ENCODE measurements around the gene PPARA. TPM values are rescaled to one million over a fixed set of nuclear protein-coding genes. Genes with fewer than 3 reads are reported as not detected.

Gene PPARA
- total and polyA plus RNA-seq, 2 of the 4 experiments (the other 2 are of a cell fraction), result 3.1 to 7.0 TPM

DNA sequence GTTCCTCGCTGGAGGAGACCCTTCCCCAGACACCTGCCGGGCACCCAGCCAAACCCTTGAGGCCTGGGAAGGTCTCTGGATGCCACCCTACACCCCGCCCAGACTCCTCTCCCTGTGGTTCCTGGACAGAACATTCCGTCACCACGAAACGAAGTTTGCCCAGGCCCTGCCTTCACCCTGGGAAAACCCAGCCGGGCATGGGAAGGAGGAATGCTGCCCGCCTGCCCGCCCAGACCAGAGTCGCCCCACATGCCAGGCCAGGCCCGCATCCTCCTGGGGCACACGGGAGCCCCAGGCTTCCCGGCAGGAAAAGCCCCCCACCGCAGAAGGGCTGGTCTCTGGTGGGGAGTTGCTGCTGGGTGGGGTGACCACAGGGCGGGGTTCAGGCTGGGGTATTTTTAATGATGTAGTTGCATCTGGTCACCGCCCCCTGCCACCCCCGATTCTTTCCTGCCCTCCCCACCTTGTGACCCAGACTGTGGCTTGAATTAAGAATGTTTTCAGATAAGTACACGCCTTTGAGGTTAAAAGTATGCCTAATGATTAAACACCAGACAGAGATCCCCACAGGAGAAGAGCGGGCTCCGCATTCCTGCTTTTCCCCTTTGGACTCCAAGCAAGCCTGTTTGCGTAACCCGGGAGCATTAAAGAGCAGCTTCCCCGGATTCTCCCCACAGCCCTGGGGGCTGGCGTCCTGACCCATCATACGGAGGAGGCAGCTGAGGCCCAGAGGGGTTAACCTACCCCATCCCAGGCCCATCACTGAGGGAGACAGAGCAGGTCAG lies 44.6 kb upstream of the PPARA start:
- H3K4me3 ChIP-seq (ENCODE audit: insufficient read depth, low read depth, low read length), result no peak overlapping the region
- H2AFZ ChIP-seq (replicated peaks; ENCODE audit: low read length, poor library complexity), result peak overlapping the region; percentile 63
- H4K91ac ChIP-seq (ENCODE audit: insufficient read depth, low read depth, low read length), result peak overlapping the region; percentile 38; the same call in 1 of the 2 replicates
- H3K4me1 ChIP-seq (ENCODE audit: control insufficient read depth, insufficient read depth, low read length), result peaks cover 40% of the 10 kb centered on the region
- DNase-seq, result peak; percentile 59
- no peak overlapping the region for H3K56ac ChIP-seq (ENCODE audit: extremely low read depth, insufficient read depth, low read length)
- peak overlapping the region; percentile 15; the same call in 1 of the 2 replicates for H3K4ac ChIP-seq (ENCODE audit: low read depth, low read length)
- no peak overlapping the region for H3K4me2 ChIP-seq (ENCODE audit: low read depth, low read length)
- no peak overlapping the region for H2BK20ac ChIP-seq (ENCODE audit: low read depth, low read length)
- no peaks in the 10 kb centered on the region for H3K27me3 ChIP-seq (ENCODE audit: control insufficient read depth, insufficient read depth, low read length)
- peak overlapping the region; percentile 83 for H2AK9ac ChIP-seq (replicated peaks; ENCODE audit: low read depth, low read length, poor library complexity)
- ChIA-PET CTCF (no interaction called here), POLR2A (ENCODE audit: unreplicated experiment) (no interaction called here)
- BruUV-seq (replicated peaks), result no TSS peak
- H2AK5ac ChIP-seq (ENCODE audit: low read depth, low read length), result peak overlapping the region; percentile 46; the same call in 1 of the 2 replicates
- no peaks in the 10 kb centered on the region for H3K9me3 ChIP-seq (ENCODE audit: control insufficient read depth, insufficient read depth, low read length)
- H3K18ac ChIP-seq (ENCODE audit: low read depth, low read length), result no peak overlapping the region
- peaks cover 50% of the 10 kb centered on the region for H4K20me1 ChIP-seq (ENCODE audit: insufficient read depth, low read length)
- H3K79me1 ChIP-seq (ENCODE audit: low read depth in 1 of 2, low read length in 2 of 2), result peaks cover 31 to 84% of the 10 kb centered on the region in 2 experiments
- intact Hi-C loops (cut with micrococcal nuclease) (no loop called here), dilution Hi-C loops (cut with HindIII; ENCODE audit: low sequenced_read_pairs, unreplicated experiment) (no loop called here), in situ Hi-C loops (cut with MboI; ENCODE audit: low sequenced_read_pairs) (no loop called here)
- no peak overlapping the region for H3K9ac ChIP-seq (ENCODE audit: low read depth, low read length)
- H4K5ac ChIP-seq (ENCODE audit: low read depth, low read length), result no peak overlapping the region
- 70% methylated on average over 2 of the region's 25 CpGs; no CpG with 5 or more reads in 1 of the 2 experiments for WGBS, 2 experiments (ENCODE audit: extremely low coverage in 2 of 2, insufficient read length in 1 of 2)
- peaks cover 68% of the 10 kb centered on the region for H3K36me3 ChIP-seq (ENCODE audit: control insufficient read depth, insufficient read depth, low read length)
- no peak overlapping the region for H2BK15ac ChIP-seq (ENCODE audit: low read depth, low read length)
- peak overlapping the region; percentile 47 for H3K27ac ChIP-seq (ENCODE audit: insufficient read depth, low read length)
- no peak overlapping the region for H3K23ac ChIP-seq (ENCODE audit: low read depth, low read length)
- ATAC-seq (ENCODE audit: low read depth), result peak; percentile 63
- H3K9me1 ChIP-seq (ENCODE audit: insufficient read depth, low read length), result peaks cover 5% of the 10 kb centered on the region; the same call in 1 of the 2 replicates
- H4K8ac ChIP-seq (ENCODE audit: low read depth in 2 of 2, low read length in 2 of 2), result 0 out of 4 replicates have a peak overlapping the region, but pooled peaks of 1 of the 2 experiments have one; percentile 3
- H2BK120ac ChIP-seq (ENCODE audit: low read depth, low read length), result no peak overlapping the region
- peak; percentile 80 for TF ChIP-seq CEBPB (IDR thresholded peaks at IDR 0.05; ENCODE audit: low read depth, low read length)
- no peak for TF ChIP-seq CTCF (conservative IDR thresholded peaks at IDR 0.05; ENCODE audit: low read depth, low read length)
- no peak for TF ChIP-seq RFX5 (IDR thresholded peaks at IDR 0.05; ENCODE audit: low read depth, low read length)
- no peak for TF ChIP-seq CHD1 (IDR thresholded peaks at IDR 0.05; ENCODE audit: low read depth, low read length)
- TF ChIP-seq, protein P1, sequence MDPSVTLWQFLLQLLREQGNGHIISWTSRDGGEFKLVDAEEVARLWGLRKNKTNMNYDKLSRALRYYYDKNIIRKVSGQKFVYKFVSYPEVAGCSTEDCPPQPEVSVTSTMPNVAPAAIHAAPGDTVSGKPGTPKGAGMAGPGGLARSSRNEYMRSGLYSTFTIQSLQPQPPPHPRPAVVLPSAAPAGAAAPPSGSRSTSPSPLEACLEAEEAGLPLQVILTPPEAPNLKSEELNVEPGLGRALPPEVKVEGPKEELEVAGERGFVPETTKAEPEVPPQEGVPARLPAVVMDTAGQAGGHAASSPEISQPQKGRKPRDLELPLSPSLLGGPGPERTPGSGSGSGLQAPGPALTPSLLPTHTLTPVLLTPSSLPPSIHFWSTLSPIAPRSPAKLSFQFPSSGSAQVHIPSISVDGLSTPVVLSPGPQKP (IDR thresholded peaks at IDR 0.05; ENCODE audit: borderline replicate concordance, low read depth, low read length), result no peak
- TF ChIP-seq BHLHE40 (IDR thresholded peaks at IDR 0.05; ENCODE audit: low read depth, low read length), result no peak
- no peak overlapping the region for H3K14ac ChIP-seq (replicated peaks; ENCODE audit: low read depth, low read length)
- H2BK5ac ChIP-seq (ENCODE audit: low read depth, low read length, poor library complexity, severe bottlenecking), result no peak overlapping the region

Data from IMR-90 (cell line).